Activated CD4-positive, alpha-beta T cell treated with anti-CD3 and anti-CD28 coated beads, Interleukin-2, amount 10 ng/mL, durations not matched to agents 7 days and 5 days (primary cell): ENCODE results near the gene CYP2W1. TPM values are rescaled to one million over a fixed set of nuclear protein-coding genes. Genes with fewer than 3 reads are reported as not detected.
A peak's percentile ranks its signal among the peaks of the same experiment; 100 is the strongest.
"Not testable (repeated sequence)": the region's sequence is repeated elsewhere in the genome, so short reads cannot be mapped to it uniquely, and the experiment has no call there.

Experiments used
- CTCF ChIA-PET: fragments of 350-600 bp; sonication (Branson Sonifier 250); formaldehyde crosslinking; loops from one replicate; lab custom pipeline; 2021; ENCODE audit warnings: antibody characterized with exemption; lab: Charles Lee
- POLR2A ChIA-PET: fragments of 350-600 bp; sonication (Branson Sonifier 250); formaldehyde crosslinking; loops from one replicate; lab custom pipeline; 2021; ENCODE audit warnings: antibody characterized with exemption; lab: Charles Lee
- DNase-seq: peaks from one replicate; pipeline ENCODE4 v3.0.0-alpha.2; 2020
- H3K27ac Mint-ChIP-seq: one replicate; pipeline ENCODE4 v1.8.0; 2021; ENCODE audit warnings: mild to moderate bottlenecking, moderate library complexity, mixed read lengths
- H3K27me3 Mint-ChIP-seq: one replicate; pipeline ENCODE4 v1.8.0; 2021; ENCODE audit warnings: mixed read lengths
- H3K36me3 Mint-ChIP-seq: one replicate; pipeline ENCODE4 v1.8.0; 2021; ENCODE audit warnings: low read depth, mixed read lengths
- H3K4me1 Mint-ChIP-seq: one replicate; pipeline ENCODE4 v1.8.0; 2021; ENCODE audit warnings: mixed read lengths
- H3K4me3 Mint-ChIP-seq: one replicate; pipeline ENCODE4 v1.8.0; 2021; ENCODE audit warnings: mild to moderate bottlenecking, moderate library complexity, mixed read lengths
- H3K9me3 Mint-ChIP-seq: one replicate; pipeline ENCODE4 v1.8.0; 2021; ENCODE audit warnings: mixed read lengths
- total RNA-seq, 2 experiments: library from RNA; stranded (reverse); gene quantifications; one replicate each; pipeline ENCODE4 v1.2.3, GENCODE V29; 2021

The CYP2W1 gene
- total RNA-seq, 2 experiments from 2014 or later = not detected

DNA sequence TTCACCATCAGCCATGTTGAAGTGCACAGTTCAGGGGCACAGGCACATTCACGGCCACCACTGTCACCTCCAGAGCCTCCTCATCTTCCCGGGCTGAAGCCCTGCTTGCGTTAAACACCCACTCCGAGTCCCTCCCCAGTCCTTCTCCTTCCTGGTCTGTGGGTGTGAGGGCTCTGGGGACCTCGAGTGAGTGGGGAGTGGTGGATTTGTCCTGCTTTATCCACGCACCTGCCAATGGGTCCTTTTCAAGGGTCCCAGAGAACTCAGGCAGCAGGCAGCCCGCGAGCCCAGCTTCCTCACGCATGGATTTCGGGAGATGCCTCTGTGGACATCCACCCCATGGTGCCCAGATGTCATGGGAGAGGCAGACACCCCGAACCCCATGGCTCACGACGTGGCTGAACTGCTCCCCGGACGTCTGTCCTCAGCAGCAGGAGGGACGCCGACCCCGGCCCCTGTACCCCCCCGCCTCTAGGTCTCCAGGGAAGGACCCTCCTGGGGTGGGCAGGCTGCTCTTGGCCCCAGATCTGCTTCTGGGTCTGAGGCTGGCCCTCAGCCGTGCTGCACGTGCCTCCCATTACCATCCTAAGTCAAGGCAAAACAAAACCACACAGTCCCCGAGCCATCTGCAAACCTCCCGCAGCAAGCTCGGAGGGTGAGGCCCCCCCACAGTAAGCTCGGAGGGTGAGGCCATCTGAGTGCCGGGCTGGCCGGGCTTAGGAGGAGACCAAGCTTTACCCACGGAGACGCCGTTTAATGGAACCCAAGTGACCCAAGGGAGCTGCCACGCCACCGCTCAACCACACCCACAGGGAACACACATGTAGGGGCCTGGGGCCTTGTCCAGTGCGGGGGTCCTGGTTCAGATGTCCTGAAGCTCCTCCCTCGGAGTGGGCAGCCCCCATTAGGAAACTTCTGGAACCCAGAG, 9.0 kb downstream of the CYP2W1 start:
- H3K9me3 Mint-ChIP-seq = no peaks in the 10 kb centered on the region
- DNase-seq = no peak
- no peaks in the 10 kb centered on the region for H3K27me3 Mint-ChIP-seq
- ChIA-PET CTCF (interaction anchor here (0.6 to 7.5 kb wide), 32 partner anchors 10 to 191 kb away, joined by 3 to 154 read pairs (median 10); partner anchors contain the start of genes COX19, CYP2W1, GPR146 and ZFAND2A), POLR2A (interaction anchor here (0.6 kb wide), 1 partner anchor 17 kb away, joined by 3 read pairs; the partner anchor contains the start of gene COX19)
- H3K4me3 Mint-ChIP-seq = no peak overlapping the region
- no peak overlapping the region for H3K27ac Mint-ChIP-seq
- H3K36me3 Mint-ChIP-seq = no peaks in the 10 kb centered on the region
- peaks cover 4% of the 10 kb centered on the region for H3K4me1 Mint-ChIP-seq

GRCh38 chr7:992709-993607, 10.0 kb downstream of the CYP2W1 start:
- ChIA-PET POLR2A (interaction anchor here (0.6 to 1.1 kb wide), 2 partner anchors 18 to 71 kb away, joined by 3 read pairs; partner anchors contain the start of gene COX19), CTCF (interaction anchor here (0.6 to 7.5 kb wide), 57 partner anchors 9 to 464 kb away, joined by 3 to 154 read pairs (median 4); partner anchors contain the start of genes COX19, CYP2W1, GPR146 and ZFAND2A)

GRCh38 chr7:994592-995308, 11.8 kb downstream of the CYP2W1 start:
- Mint-ChIP-seq H3K27me3 (no peaks in the 10 kb centered on the region), H3K27ac (no peak overlapping the region)

More at GRCh38 chr7:992709-993607, 10.0 kb downstream of the CYP2W1 start:
- Mint-ChIP-seq H3K36me3 (no peaks in the 10 kb centered on the region), H3K9me3 (no peaks in the 10 kb centered on the region), H3K27ac (no peak overlapping the region), H3K27me3 (no peaks in the 10 kb centered on the region), H3K4me1 (peaks cover 4% of the 10 kb centered on the region), H3K4me3 (no peak overlapping the region)
- DNase-seq = peak; percentile 97

GRCh38 chr7:995571-995970, 12.6 kb downstream of the CYP2W1 start:
- Mint-ChIP-seq H3K36me3 (no peaks in the 10 kb centered on the region), H3K4me3 (no peak overlapping the region), H3K27ac (no peak overlapping the region), H3K4me1 (peaks cover 4% of the 10 kb centered on the region), H3K9me3 (no peaks in the 10 kb centered on the region), H3K27me3 (no peaks in the 10 kb centered on the region)
- POLR2A ChIA-PET = no interaction called here
- CTCF ChIA-PET = interaction anchor here (0.9 to 7.5 kb wide), 5 partner anchors 19 to 91 kb away, joined by 3 to 154 read pairs (median 26); partner anchors contain the start of gene COX19
- DNase-seq = no peak

More at GRCh38 chr7:994592-995308, 11.8 kb downstream of the CYP2W1 start:
- H3K36me3 Mint-ChIP-seq = no peaks in the 10 kb centered on the region
- POLR2A ChIA-PET = no interaction called here
- H3K9me3 Mint-ChIP-seq = no peaks in the 10 kb centered on the region
- DNase-seq = no peak
- peaks cover 4% of the 10 kb centered on the region for H3K4me1 Mint-ChIP-seq
- CTCF ChIA-PET = interaction anchor here (0.7 to 7.5 kb wide), 11 partner anchors 18 to 462 kb away, joined by 3 to 154 read pairs (median 17); partner anchors contain the start of gene COX19
- H3K4me3 Mint-ChIP-seq = no peak overlapping the region

- Mint-ChIP-seq H3K27ac (no peak overlapping the region), H3K27me3 (no peaks in the 10 kb centered on the region), H3K4me3 (no peak overlapping the region), H3K4me1 (peaks cover 4% of the 10 kb centered on the region), H3K9me3 (no peaks in the 10 kb centered on the region), H3K36me3 (no peaks in the 10 kb centered on the region)
- DNase-seq = no peak
- POLR2A ChIA-PET = no interaction called here
- CTCF ChIA-PET = interaction anchor here (4.3 to 7.5 kb wide), 3 partner anchors 24 to 90 kb away, joined by 23 to 154 read pairs (median 26); no protein-coding TSS in a partner anchor
These were observed 13.3 kb downstream of the CYP2W1 start for GRCh38 chr7:996079-996872.

DNA sequence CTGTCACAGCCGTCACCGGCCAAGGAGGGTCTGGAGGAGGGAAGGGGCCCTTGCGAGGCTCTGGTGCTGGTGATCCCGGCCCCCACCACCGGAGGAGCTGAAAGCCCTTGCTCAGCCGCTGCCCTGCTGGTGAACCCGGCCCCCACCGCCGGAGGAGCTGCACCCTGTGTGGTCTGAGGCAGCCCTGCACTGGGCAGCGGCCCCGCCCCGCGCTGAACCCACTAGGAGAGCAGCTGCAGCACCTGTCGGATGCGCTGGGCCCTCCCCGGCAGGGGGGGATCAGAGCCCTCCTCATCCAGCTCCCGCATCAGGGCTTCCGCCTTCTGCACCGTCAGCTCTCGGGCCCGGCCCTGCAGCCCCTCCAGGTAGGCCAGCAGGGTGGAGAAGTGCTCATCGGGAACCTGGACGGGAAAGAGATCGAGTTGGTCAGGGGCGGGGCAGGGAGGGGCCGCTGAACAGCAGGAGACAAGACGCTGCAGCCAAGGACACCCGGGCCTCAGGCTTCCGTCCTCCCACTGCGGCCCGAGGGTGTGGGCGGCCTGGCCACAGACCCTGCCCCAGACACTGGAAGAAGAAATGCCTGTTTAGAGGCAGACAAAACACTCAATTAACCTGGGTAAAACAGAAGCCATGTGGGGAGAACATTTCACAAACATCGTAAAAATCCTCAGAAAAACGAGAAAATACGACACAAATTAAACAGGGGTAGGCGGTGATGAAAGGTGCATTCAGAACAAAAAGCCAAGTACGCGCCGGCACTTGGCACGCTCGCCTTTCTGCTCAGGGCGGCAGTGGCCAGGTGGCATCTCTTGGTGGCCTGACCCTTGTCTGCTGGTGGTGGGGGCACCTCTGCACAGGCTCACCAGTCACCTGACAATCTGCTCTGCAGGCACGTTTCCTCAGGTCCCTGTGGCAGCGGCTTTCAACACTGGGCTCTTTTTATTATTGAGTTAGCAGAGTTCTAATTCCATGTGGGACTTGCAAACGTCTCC, 14.7 kb downstream of the CYP2W1 start:
- ChIA-PET CTCF (interaction anchor here (0.7 to 7.5 kb wide), 2 partner anchors 68 kb away, joined by 3 to 154 read pairs; no protein-coding TSS in a partner anchor), POLR2A (no interaction called here)
- Mint-ChIP-seq H3K27me3 (no peaks in the 10 kb centered on the region), H3K4me3 (no peak overlapping the region), H3K27ac (no peak overlapping the region), H3K36me3 (no peaks in the 10 kb centered on the region), H3K9me3 (no peaks in the 10 kb centered on the region), H3K4me1 (peaks cover 4% of the 10 kb centered on the region)
- no peak for DNase-seq

- POLR2A ChIA-PET = no interaction called here
- DNase-seq = no peak
- no peaks in the 10 kb centered on the region for H3K27me3 Mint-ChIP-seq
- no peak overlapping the region for H3K4me3 Mint-ChIP-seq
- no peak overlapping the region for H3K27ac Mint-ChIP-seq
- no peaks in the 10 kb centered on the region for H3K4me1 Mint-ChIP-seq
- H3K36me3 Mint-ChIP-seq = no peaks in the 10 kb centered on the region
- no peaks in the 10 kb centered on the region for H3K9me3 Mint-ChIP-seq
- CTCF ChIA-PET = no interaction called here
These were observed 16.3 kb downstream of the CYP2W1 start for GRCh38 chr7:999149-999879.

DNA sequence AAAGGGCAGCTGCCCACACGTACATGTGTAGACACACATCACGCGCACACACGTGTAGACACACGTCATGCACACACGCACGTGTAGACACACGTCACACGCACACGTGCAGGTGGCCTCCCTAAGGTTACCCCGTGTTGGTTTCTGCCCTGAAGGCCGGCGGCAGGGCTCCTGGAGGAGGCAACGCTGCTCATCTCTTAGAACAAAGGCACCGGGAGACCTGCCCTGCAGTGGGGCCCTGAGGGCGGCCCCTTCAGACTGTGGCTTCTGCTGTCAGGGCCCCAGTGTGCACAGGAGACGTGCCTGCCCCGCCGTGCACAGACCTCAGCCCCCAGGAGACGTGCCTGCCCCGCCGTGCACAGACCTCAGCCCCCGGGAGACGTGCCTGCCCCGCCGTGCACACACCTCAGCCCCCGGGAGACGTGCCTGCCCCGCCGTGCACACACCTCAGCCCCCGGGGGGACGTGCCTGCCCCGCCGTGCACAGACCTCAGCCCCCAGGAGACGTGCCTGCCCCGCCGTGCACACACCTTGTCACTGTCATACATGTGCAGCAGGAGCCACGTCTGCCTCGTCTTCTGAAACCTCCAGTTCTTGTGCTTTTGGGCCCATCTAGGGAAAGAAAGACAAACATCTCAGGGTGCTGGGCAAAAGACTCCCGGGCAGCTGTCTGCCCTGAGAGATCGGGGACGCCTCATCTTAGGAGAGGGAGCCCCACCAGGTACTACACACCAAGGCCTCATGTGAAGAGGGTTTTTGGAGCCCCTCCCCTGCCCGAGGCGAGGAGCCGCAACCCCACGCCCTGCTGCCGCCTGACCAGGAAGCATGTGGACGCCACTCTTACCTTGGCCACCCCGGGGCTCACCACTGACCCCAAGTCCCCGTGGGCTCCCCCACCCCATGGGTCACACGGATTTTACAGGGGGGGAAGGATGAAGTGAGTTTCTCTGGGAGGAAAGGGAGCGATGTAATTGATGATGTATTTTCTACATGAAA, 17.3 kb downstream of the CYP2W1 start:
- Mint-ChIP-seq H3K4me1 (no peaks in the 10 kb centered on the region), H3K27me3 (no peaks in the 10 kb centered on the region), H3K9me3 (no peaks in the 10 kb centered on the region), H3K4me3 (no peak overlapping the region), H3K36me3 (no peaks in the 10 kb centered on the region), H3K27ac (no peak overlapping the region)
- DNase-seq = no peak
- CTCF ChIA-PET = no interaction called here
- POLR2A ChIA-PET = no interaction called here

GRCh38 chr7:1001069-1001770, 18.2 kb downstream of the CYP2W1 start:
- H3K36me3 Mint-ChIP-seq, POLR2A ChIA-PET: not testable (repeated sequence)

More at GRCh38 chr7:1001069-1001770, 18.2 kb downstream of the CYP2W1 start:
- H3K9me3 Mint-ChIP-seq, H3K27me3 Mint-ChIP-seq, H3K4me3 Mint-ChIP-seq, CTCF ChIA-PET, DNase-seq, H3K4me1 Mint-ChIP-seq: not testable (repeated sequence)
- H3K27ac Mint-ChIP-seq = peak overlapping the region; percentile 25
